Measurements from ENCODE around the gene ARHGDIA. TPM values are rescaled to one million over a fixed set of nuclear protein-coding genes. Genes with fewer than 3 reads are reported as not detected.
A peak's percentile ranks its signal among the peaks of the same experiment; 100 is the strongest.

ARHGDIA gene
- polyA plus RNA-seq, 6 donors from 2014 or later = 42.9 to 116 (median 78.3) TPM

- DNase-seq (no peak), ATAC-seq (ENCODE audit: low read depth in 2 of 2) (peak in 1 of 2 donors; percentile 17)
- no peaks in the 10 kb centered on the region for H3K36me3 Mint-ChIP-seq
- peak overlapping the region; percentile 75 to 91 (median 87) for H3K4me3 Mint-ChIP-seq
- H3K27ac Mint-ChIP-seq = peak overlapping the region in 2 of 6 donors; percentile 67 to 83
- no peaks in the 10 kb centered on the region for H3K9me3 Mint-ChIP-seq
- H3K27me3 Mint-ChIP-seq = no peaks in the 10 kb centered on the region
- peaks cover 5 to 13% (median 9%) of the 10 kb centered on the region in 3 donors for H3K4me1 Mint-ChIP-seq
Observed at GRCh38 chr17:81910840-81911276, 39.7 kb upstream of the ARHGDIA start.

- Mint-ChIP-seq H3K4me1 (peaks cover 2 to 8% (median 5%) of the 10 kb centered on the region in 3 donors), H3K4me3 (peak overlapping the region; percentile 75 to 91 (median 87)), H3K27ac (peak overlapping the region in 5 of 6 donors; percentile 63 to 89 (median 83)), H3K27me3 (no peaks in the 10 kb centered on the region), H3K9me3 (no peaks in the 10 kb centered on the region), H3K36me3 (no peaks in the 10 kb centered on the region)
- no peak for ATAC-seq (ENCODE audit: low read depth in 2 of 2)
- no peak for DNase-seq
Observed at GRCh38 chr17:81909966-81910839, 39.1 kb upstream of the ARHGDIA start.

GRCh38 chr17:81909231-81909630 is 38.1 kb upstream of the ARHGDIA start:
- DNase-seq (no peak), ATAC-seq (ENCODE audit: low read depth in 2 of 2) (no peak)
- H3K36me3 Mint-ChIP-seq = no peaks in the 10 kb centered on the region
- H3K27ac Mint-ChIP-seq = no peak overlapping the region
- H3K4me3 Mint-ChIP-seq = peak overlapping the region in 5 of 8 donors; percentile 15 to 91 (median 75)
- H3K9me3 Mint-ChIP-seq = no peaks in the 10 kb centered on the region
- peaks cover 2 to 6% (median 2%) of the 10 kb centered on the region in 3 donors for H3K4me1 Mint-ChIP-seq
- no peaks in the 10 kb centered on the region for H3K27me3 Mint-ChIP-seq

GRCh38 chr17:81908793-81909192 is 37.7 kb upstream of the ARHGDIA start:
- Mint-ChIP-seq H3K27me3 (no peaks in the 10 kb centered on the region), H3K4me1 (peaks cover 2 to 6% (median 2%) of the 10 kb centered on the region in 3 donors), H3K9me3 (no peaks in the 10 kb centered on the region), H3K36me3 (no peaks in the 10 kb centered on the region), H3K4me3 (no peak overlapping the region), H3K27ac (no peak overlapping the region)
- ATAC-seq (ENCODE audit: low read depth in 2 of 2) = no peak
- no peak for DNase-seq

- Mint-ChIP-seq H3K4me1 (peaks cover 0 to 6% (median 2%) of the 10 kb centered on the region in 3 donors), H3K4me3 (no peak overlapping the region), H3K27ac (no peak overlapping the region), H3K36me3 (no peaks in the 10 kb centered on the region), H3K27me3 (no peaks in the 10 kb centered on the region), H3K9me3 (no peaks in the 10 kb centered on the region)
- no peak for ATAC-seq (ENCODE audit: low read depth in 2 of 2)
- no peak for DNase-seq
Observed at GRCh38 chr17:81907219-81908145, 36.3 kb upstream of the ARHGDIA start.

GRCh38 chr17:81906476-81907218 is 35.5 kb upstream of the ARHGDIA start:
- no peak for DNase-seq
- Mint-ChIP-seq H3K9me3 (no peaks in the 10 kb centered on the region), H3K36me3 (no peaks in the 10 kb centered on the region), H3K4me3 (no peak overlapping the region), H3K27me3 (peaks cover 0 to under 1% (median 0%) of the 10 kb centered on the region in 3 donors), H3K4me1 (peaks cover 0 to 2% (median 2%) of the 10 kb centered on the region in 3 donors), H3K27ac (no peak overlapping the region)
- no peak for ATAC-seq (ENCODE audit: low read depth in 2 of 2)

- ATAC-seq (ENCODE audit: low read depth in 2 of 2) (no peak), DNase-seq (no peak)
- H3K36me3 Mint-ChIP-seq = peaks cover under 1 to 3% of the 10 kb centered on the region in 2 donors
- H3K4me1 Mint-ChIP-seq = peaks cover 4 to 7% (median 4%) of the 10 kb centered on the region in 3 donors
- no peaks in the 10 kb centered on the region for H3K9me3 Mint-ChIP-seq
- no peak overlapping the region for H3K4me3 Mint-ChIP-seq
- H3K27ac Mint-ChIP-seq = no peak overlapping the region
- H3K27me3 Mint-ChIP-seq = peaks cover 4 to 7% (median 6%) of the 10 kb centered on the region in 3 donors
Observed at GRCh38 chr17:81905993-81906392, 34.9 kb upstream of the ARHGDIA start.

- Mint-ChIP-seq H3K36me3 (peaks cover 5 to 9% of the 10 kb centered on the region in 2 donors), H3K4me1 (peaks cover 6 to 9% (median 8%) of the 10 kb centered on the region in 3 donors), H3K27ac (no peak overlapping the region), H3K9me3 (no peaks in the 10 kb centered on the region), H3K4me3 (no peak overlapping the region), H3K27me3 (peaks cover 7 to 12% (median 12%) of the 10 kb centered on the region in 3 donors)
- ATAC-seq (ENCODE audit: low read depth in 2 of 2) (no peak), DNase-seq (no peak)
Observed at GRCh38 chr17:81905424-81905875, 34.3 kb upstream of the ARHGDIA start.

- Mint-ChIP-seq H3K4me3 (no peak overlapping the region), H3K9me3 (no peaks in the 10 kb centered on the region), H3K4me1 (peaks cover 6 to 8% (median 8%) of the 10 kb centered on the region in 3 donors)
Observed at GRCh38 chr17:81904600-81905423, 33.7 kb upstream of the ARHGDIA start.

GRCh38 chr17:81903896-81904599 is 32.9 kb upstream of the ARHGDIA start:
- ATAC-seq (ENCODE audit: low read depth in 2 of 2) (no peak), DNase-seq (no peak)
- peaks cover 9 to 11% of the 10 kb centered on the region in 2 donors for H3K36me3 Mint-ChIP-seq
- peak overlapping the region in 1 of 6 donors; percentile 47 for H3K27ac Mint-ChIP-seq
- H3K27me3 Mint-ChIP-seq = peaks cover 7 to 13% (median 12%) of the 10 kb centered on the region in 3 donors
- H3K4me3 Mint-ChIP-seq = peak overlapping the region in 1 of 8 donors; percentile 41
- peaks cover 6 to 8% (median 8%) of the 10 kb centered on the region in 3 donors for H3K4me1 Mint-ChIP-seq
- no peaks in the 10 kb centered on the region for H3K9me3 Mint-ChIP-seq

More at GRCh38 chr17:81904600-81905423, 33.7 kb upstream of the ARHGDIA start:
- ATAC-seq (ENCODE audit: low read depth in 2 of 2) (no peak), DNase-seq (no peak)
- Mint-ChIP-seq H3K27me3 (peaks cover 7 to 13% (median 12%) of the 10 kb centered on the region in 3 donors), H3K27ac (no peak overlapping the region), H3K36me3 (peaks cover 9 to 10% of the 10 kb centered on the region in 2 donors)

GRCh38 chr17:81903415-81903831 is 32.3 kb upstream of the ARHGDIA start:
- DNase-seq (no peak), ATAC-seq (ENCODE audit: low read depth in 2 of 2) (no peak)
- H3K9me3 Mint-ChIP-seq = no peaks in the 10 kb centered on the region
- H3K27ac Mint-ChIP-seq = peak overlapping the region in 1 of 6 donors; percentile 47
- peaks cover 6 to 8% (median 8%) of the 10 kb centered on the region in 3 donors for H3K4me1 Mint-ChIP-seq
- H3K36me3 Mint-ChIP-seq = peaks cover 9 to 11% of the 10 kb centered on the region in 2 donors
- H3K4me3 Mint-ChIP-seq = peak overlapping the region in 2 of 8 donors; percentile 41 to 61
- peaks cover 7 to 13% (median 12%) of the 10 kb centered on the region in 3 donors for H3K27me3 Mint-ChIP-seq
